NAMALWA (cell line): Measurements from ENCODE around the gene OR2V1.
"Not testable (repeated sequence)": the region's sequence is repeated elsewhere in the genome, so short reads cannot be mapped to it uniquely, and the experiment has no call there.

Experiments
- DNase-seq: peaks from one replicate; pipeline ENCODE4 v3.0.0-alpha.2; 2015; ENCODE audit warnings: low spot score

OR2V1 gene

DNA sequence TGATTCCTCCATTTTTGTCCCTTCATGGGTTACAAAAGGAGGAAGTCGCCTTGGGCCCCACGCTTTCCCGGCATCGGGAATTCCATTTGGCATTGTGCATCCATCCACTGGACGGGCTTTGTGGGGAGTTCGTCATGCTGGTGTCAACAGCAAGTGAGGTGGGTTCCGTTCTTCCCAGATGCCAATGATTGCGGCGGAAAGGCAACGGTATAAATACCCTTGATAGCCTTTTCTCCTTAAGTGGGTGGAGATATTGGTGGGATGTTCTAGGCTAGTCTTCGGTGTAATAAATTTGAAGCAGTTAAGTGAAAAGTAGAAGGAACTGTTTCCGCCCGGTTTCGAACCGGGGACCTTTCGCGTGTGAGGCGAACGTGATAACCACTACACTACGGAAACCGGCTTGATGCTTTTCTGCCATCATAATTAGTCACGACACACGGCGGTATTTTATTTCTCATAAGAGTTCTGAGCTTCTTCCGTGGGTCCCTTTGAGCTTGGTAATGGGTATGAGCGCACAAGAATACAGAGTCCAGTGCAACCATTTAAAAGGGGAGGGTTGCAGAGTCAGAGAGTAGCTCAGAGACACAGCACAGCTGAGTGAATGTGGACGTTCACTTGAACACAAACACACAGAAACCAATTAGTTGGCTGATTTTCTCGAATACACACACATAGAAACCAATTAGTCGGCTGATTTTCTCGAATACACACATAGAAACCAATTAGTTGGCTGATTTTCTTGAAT, 28.9 kb downstream of the OR2V1 start:
- DNase-seq = not testable (repeated sequence)

- not testable (repeated sequence) for DNase-seq
These were observed 29.8 kb downstream of the OR2V1 start for GRCh38 chr5:181101030-181101641.

GRCh38 chr5:181100121-181100875, 30.7 kb downstream of the OR2V1 start:
- DNase-seq = no peak

DNA sequence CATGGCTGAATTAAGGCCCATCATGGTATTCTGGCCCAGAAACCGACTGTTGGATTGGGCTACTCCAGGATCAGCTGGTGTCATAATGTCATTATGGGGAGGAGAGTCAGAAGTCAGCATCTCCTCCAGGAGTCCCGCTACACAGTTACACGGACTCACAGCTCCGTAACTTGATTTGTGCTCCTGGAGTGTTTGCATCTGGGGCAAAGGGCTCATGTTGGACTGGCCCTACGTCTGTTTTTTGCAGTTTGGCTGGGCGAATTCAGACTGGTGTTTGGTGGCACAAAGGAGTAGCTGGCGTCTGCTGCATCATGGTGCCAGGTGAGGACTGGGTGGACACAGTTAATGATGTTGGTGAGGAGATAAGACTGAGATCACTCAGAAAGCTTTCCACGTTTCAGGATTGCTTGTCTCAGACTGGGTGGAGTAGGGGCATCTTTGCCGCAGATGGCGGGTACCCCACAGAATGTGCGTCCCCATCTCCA, 31.3 kb downstream of the OR2V1 start:
- DNase-seq = no peak

DNA sequence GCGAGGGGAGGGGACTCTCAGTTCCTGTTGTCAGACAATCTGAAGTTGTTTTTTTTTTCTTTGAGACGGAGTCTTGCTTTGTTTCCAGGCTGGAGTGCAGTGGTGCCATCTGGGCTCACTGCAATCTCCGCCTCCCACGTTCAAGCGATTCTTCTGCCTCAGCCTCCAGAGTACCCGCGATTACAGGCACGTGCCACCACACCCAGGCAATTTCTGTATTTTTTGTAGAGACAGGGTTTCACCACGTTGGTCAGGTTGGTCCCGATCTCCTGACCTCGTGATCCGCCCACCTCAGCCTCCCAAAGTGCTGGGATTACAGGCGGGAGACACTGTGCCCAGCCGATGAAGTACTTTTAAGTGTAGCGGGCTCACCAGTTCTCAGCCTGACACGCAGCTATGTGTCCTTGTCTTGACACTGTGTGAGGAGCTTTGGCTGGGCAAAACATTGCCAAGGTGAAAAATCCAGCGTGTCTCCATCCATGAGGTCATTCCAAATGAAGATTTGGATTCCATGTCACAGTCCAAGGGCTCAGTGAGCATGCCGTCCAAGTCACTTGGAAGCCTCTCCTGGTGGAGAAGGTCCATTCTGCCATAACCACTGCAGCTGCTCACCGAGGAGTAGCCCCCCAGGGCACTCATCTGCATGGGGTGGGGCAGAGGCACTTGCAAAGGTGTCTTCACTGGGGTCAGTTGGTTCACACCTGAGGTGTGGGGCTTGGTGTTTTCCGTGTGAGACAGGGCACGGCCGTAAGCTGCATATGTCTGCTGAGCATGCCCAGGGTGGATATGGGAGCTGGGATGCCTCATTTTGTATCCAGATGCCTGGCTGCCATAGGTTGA, 32.0 kb downstream of the OR2V1 start:
- DNase-seq = no peak

DNA sequence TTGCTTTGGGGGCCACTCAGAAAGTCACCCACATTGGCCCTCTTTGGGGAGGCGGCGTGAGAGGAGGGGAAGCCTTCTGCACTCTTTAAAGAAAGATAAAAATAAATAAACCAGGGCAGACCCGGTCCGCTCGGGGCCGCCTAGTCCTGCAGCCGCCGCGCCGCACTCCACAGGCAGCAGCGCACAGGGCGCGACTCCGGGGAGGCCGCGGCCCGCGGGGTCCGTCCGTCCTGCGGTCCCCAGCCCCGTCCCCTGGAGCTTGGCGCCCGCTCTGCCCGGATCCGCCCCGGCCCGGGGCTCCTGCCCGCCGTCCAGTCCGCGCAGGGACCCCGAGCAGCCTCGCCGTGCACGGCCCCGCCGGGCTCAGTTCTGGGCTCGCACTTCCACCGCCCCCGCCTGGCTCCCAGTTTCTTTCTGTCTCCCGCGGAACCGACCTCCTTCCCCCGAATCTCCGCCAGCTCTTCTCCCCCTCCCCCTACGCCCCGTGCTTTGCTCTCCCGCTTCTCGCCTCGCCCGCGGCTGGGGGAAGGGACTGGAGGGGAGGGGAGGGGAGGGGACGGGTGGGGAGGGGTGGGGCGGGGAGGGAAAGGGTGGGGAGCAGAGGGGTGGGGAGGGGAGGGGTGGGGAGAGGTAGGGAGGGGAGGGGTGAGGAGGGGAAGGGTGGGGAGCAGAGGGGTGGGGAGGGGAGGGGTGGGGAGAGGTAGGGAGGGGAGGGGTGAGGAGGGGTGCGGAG, 33.0 kb downstream of the OR2V1 start:
- DNase-seq = not testable (repeated sequence)

DNA sequence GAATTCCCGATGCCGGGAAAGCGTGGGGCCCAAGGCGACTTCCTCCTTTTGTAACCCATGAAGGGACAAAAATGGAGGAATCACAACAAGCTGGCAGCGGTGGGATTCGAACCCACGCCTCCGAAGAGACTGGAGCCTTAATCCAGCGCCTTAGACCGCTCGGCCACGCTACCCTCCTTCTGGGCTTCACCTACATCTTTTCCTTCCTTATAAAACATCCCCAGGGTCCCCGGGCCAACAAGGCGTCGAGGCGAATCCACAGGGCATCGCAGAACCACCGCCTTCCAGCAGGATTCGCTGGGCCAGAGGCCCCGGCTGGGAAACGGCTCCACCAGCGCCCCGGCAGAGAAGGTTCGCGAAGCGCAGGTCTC, 33.6 kb downstream of the OR2V1 start:
- DNase-seq = not testable (repeated sequence)

DNA sequence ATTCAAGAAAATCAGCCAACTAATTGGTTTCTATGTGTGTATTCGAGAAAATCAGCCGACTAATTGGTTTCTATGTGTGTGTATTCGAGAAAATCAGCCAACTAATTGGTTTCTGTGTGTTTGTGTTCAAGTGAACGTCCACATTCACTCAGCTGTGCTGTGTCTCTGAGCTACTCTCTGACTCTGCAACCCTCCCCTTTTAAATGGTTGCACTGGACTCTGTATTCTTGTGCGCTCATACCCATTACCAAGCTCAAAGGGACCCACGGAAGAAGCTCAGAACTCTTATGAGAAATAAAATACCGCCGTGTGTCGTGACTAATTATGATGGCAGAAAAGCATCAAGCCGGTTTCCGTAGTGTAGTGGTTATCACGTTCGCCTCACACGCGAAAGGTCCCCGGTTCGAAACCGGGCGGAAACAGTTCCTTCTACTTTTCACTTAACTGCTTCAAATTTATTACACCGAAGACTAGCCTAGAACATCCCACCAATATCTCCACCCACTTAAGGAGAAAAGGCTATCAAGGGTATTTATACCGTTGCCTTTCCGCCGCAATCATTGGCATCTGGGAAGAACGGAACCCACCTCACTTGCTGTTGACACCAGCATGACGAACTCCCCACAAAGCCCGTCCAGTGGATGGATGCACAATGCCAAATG, 34.1 kb downstream of the OR2V1 start:
- not testable (repeated sequence) for DNase-seq

DNA sequence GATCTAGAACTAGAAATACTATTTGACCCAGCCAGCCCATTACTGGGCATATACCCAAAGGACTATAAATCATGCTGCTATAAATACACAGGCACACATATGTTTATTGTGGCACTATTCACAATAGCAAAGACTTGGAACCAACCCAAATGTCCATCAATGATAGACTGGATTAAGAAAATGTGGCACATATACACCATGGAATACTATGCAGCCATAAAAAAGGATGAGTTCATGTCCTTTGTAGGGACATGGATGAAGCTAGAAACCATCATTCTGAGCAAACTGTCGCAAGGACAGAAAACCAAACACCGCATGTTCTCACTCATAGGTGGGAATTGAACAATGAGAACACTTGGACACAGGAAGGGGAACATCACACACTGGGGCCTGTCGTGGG, 35.8 kb downstream of the OR2V1 start:
- DNase-seq = not testable (repeated sequence)

GRCh38 chr5:181092428-181092827, 38.5 kb downstream of the OR2V1 start:
- DNase-seq = no peak

DNA sequence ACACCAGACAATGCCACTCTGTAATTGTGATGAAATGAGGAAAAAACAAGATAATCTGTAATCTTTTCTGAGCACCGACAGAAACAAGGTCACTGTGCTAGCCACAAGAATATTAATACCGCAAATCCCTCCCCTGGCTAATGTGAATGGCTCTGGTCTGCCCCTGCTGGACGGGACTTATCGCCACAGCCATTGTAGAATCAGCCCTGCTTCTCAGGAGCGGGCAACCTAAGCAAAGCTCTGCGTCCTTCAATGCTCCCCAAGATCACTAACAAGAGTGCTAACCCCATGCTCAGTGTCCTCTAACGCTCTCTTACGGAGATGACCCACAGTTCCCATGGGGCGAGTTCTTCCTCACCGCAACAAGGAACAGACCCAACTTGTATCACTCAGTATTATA, 42.7 kb downstream of the OR2V1 start:
- DNase-seq = peak; percentile 50

- no peak for DNase-seq
These were observed 43.7 kb downstream of the OR2V1 start for GRCh38 chr5:181087309-181087708.

- DNase-seq = no peak
These were observed 44.1 kb downstream of the OR2V1 start for GRCh38 chr5:181086884-181087205.

DNA sequence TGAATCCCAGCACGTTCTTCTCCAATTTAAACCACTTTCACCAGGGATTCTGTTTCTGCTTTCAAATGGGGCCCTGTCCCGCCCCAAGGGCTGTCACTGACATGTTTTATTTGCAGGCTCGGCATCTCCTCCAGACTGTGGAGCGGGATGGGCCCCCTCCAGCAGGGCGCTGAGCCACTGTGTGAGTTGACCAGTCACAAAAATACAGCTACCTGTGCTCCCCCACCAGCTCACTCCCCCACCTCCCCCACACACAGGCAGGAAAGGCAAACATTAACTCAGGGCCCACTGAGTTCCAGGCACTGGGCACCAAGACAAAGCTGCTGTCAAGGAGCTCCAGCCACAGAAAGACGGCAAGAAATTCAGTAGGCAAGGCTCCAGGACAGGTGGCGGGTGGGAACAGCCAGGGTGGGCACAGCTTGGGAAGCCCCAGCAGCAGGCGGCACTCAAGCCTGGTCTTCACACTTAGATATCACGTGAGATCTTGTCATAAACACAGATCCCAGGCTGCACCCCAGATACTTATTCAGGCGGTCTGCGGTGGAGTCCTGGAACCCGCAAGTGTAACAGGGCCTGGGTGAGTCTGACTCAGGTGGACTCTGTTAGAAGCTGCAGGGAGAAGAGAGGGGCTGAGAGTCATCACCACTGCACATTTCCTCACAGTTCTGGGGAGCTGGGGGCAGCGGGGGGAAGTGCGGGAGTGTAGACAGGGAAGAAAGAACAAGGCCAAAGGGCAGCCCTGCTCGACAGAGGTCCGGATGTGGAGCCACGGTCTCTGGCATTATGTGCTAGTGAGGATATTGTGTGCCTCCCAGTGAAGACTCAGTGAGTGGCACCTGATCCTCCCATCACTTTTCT, 44.7 kb downstream of the OR2V1 start:
- no peak for DNase-seq

- DNase-seq = no peak
These were observed 46.3 kb downstream of the OR2V1 start for GRCh38 chr5:181084621-181085195.

DNA sequence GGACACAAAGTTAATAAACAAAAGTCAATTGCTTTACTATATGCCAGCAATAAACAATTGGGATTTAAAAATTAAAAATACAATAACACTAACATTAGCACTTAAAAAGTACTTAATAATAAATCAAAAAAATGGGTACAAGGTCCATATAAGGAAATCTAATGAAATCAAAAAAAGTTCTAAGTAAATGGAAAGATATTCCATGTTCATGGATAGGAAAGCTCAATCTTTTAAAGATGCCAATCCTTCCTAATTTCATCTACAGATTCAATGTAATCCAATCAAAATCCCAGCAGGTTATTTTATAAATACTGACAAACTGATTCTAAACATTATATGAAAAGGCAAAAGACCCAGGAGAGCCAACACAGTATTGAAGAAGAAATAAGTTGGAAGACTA, 49.0 kb downstream of the OR2V1 start:
- DNase-seq = no peak

GRCh38 chr5:181076920-181077319, 54.0 kb downstream of the OR2V1 start:
- no peak for DNase-seq
